ENCODE data around the gene POU6F2.

GRCh38 chr7:39069031-39069430 lies 91.3 kb downstream of the POU6F2 start:
- TF ChIP-seq CTCF (IDR thresholded peaks at IDR 0.05) (no peak), POLR2A (IDR thresholded peaks at IDR 0.05) (no peak)

All from breast epithelium (tissue), 3 donors.